ENCODE measurements around the gene CHRNB1.
A peak's percentile ranks its signal among the peaks of the same experiment; 100 is the strongest.

Gene CHRNB1

GRCh38 chr17:7438656-7439460 is 6.0 kb upstream of the CHRNB1 start:
- DNase-seq (ENCODE audit: low read depth): no peak

GRCh38 chr17:7439462-7440112 is 5.3 kb upstream of the CHRNB1 start, which contains the start of gene FGF11:
Gene FGF11, plus strand, starts transcription at chr17:7439512. Its CDS starts 109 bp downstream, at chr17:7439621.
- no peak for DNase-seq (ENCODE audit: low read depth)

GRCh38 chr17:7440113-7440833 is 4.6 kb upstream of the CHRNB1 start:
- peak; percentile 48 for DNase-seq (ENCODE audit: low read depth)

- peak; percentile 23 for DNase-seq (ENCODE audit: low read depth)
Measured at GRCh38 chr17:7440834-7441195, 4.0 kb upstream of the CHRNB1 start.

GRCh38 chr17:7441266-7441665 is 3.6 kb upstream of the CHRNB1 start:
- DNase-seq (ENCODE audit: low read depth): no peak

GRCh38 chr17:7442142-7442541 is 2.7 kb upstream of the CHRNB1 start:
- DNase-seq (ENCODE audit: low read depth): no peak

- peak; percentile 57 for DNase-seq (ENCODE audit: low read depth)
Measured at GRCh38 chr17:7443499-7444485, 1.1 kb upstream of the CHRNB1 start.

- DNase-seq (ENCODE audit: low read depth): no peak
Measured at GRCh38 chr17:7445619-7445968, 733 bp downstream of the CHRNB1 start.

GRCh38 chr17:7448461-7448860 is 3.6 kb downstream of the CHRNB1 start:
- no peak for DNase-seq (ENCODE audit: low read depth)

- peak; percentile 27 for DNase-seq (ENCODE audit: low read depth)
Measured at GRCh38 chr17:7459961-7460545, 15.2 kb downstream of the CHRNB1 start.

- DNase-seq (ENCODE audit: low read depth): no peak
Measured at GRCh38 chr17:7460850-7461660, 16.2 kb downstream of the CHRNB1 start.

- no peak for DNase-seq (ENCODE audit: low read depth)
Measured at GRCh38 chr17:7462474-7463371, 17.9 kb downstream of the CHRNB1 start.

- no peak for DNase-seq (ENCODE audit: low read depth)
Measured at GRCh38 chr17:7463372-7463846, 18.5 kb downstream of the CHRNB1 start.

GRCh38 chr17:7464081-7464480 is 19.2 kb downstream of the CHRNB1 start:
- no peak for DNase-seq (ENCODE audit: low read depth)

- no peak for DNase-seq (ENCODE audit: low read depth)
Measured at GRCh38 chr17:7465597-7466275, 20.9 kb downstream of the CHRNB1 start.

GRCh38 chr17:7466318-7466638 is 21.4 kb downstream of the CHRNB1 start:
- DNase-seq (ENCODE audit: low read depth): no peak

- peak; percentile 66 for DNase-seq (ENCODE audit: low read depth)
Measured at GRCh38 chr17:7466639-7467341, 21.9 kb downstream of the CHRNB1 start.

- DNase-seq (ENCODE audit: low read depth): no peak
Measured at GRCh38 chr17:7467498-7467897, 22.6 kb downstream of the CHRNB1 start.

All from EH (cell line).